Vagina (tissue), 2 donors: ENCODE data around the gene PLEKHG3. TPM values are rescaled to one million over a fixed set of nuclear protein-coding genes. Genes with fewer than 3 reads are reported as not detected.

Experiments
- DNase-seq, 2 donors: peaks; one replicate each; pipeline ENCODE4 v3.0.0-alpha.2; 2017; ENCODE audit errors: extremely low spot score in 2 of 2
- H3K27ac ChIP-seq: fragments of 200-600 bp; sonication (generic); one replicate; pipeline ENCODE4 v1.5.1; 2019
- H3K27me3 ChIP-seq: fragments of 200-600 bp; sonication (generic); one replicate; pipeline ENCODE4 v1.5.1; 2019
- H3K36me3 ChIP-seq, 2 donors: fragments of 200-600 bp; sonication (generic); one replicate each; pipeline ENCODE4 v1.5.1; 2017 to 2019
- H3K4me1 ChIP-seq: fragments of 200-600 bp; sonication (generic); one replicate; pipeline ENCODE4 v1.5.1; 2019
- H3K4me3 ChIP-seq, 2 donors: fragments of 200-600 bp; sonication (generic); 1 replicate in 1 of 2; 2 replicates in 1 of 2; pipeline ENCODE4 v1.5.1; 2016 to 2019
- H3K9me3 ChIP-seq: fragments of 200-600 bp; sonication (generic); one replicate; pipeline ENCODE4 v1.5.1; 2019
- POLR2A ChIP-seq, 2 donors: fragments of 450-650 bp; IDR thresholded peaks; one replicate each; pipeline ENCODE4 v1.6.1; 2017; ENCODE audit warnings: antibody characterized with exemption in 2 of 2, mild to moderate bottlenecking in 2 of 2, moderate library complexity in 2 of 2
- POLR2AphosphoS5 ChIP-seq, 2 donors: sonication (generic); formaldehyde crosslinking; IDR thresholded peaks; one replicate each; pipeline ENCODE4 v1.9.0; 2017; ENCODE audit warnings: antibody characterized with exemption in 2 of 2, mild to moderate bottlenecking in 2 of 2, low read depth in 1 of 2; ENCODE audit not compliant: insufficient read depth in 1 of 2
- intact Hi-C: fragments of 100-400 bp; cut with DNase I; formaldehyde crosslinking; loops from one replicate; pipeline ENCODE4 v1.15.1; 2023
- total RNA-seq: library from RNA; depleted of rRNA; stranded (reverse); fragments of >200 nt; gene quantifications from one replicate; pipeline ENCODE4 v1.2.3, GENCODE V29; 2016
- TF ChIP-seq, protein P1 (sequence below), 3 experiments: fragments of 450-650 bp in 2 of 3; fragments of 200-600 bp in 1 of 3; sonication (generic) in 1 of 3; IDR thresholded peaks; one replicate each; pipeline ENCODE4 v1.5.1; 2017 to 2019; ENCODE audit warnings: antibody characterized with exemption in 3 of 3, mild to moderate bottlenecking in 2 of 3, moderate library complexity in 2 of 3

PLEKHG3 gene
- total RNA-seq, 1 donor from 2014 or later: 50.1 TPM

DNA sequence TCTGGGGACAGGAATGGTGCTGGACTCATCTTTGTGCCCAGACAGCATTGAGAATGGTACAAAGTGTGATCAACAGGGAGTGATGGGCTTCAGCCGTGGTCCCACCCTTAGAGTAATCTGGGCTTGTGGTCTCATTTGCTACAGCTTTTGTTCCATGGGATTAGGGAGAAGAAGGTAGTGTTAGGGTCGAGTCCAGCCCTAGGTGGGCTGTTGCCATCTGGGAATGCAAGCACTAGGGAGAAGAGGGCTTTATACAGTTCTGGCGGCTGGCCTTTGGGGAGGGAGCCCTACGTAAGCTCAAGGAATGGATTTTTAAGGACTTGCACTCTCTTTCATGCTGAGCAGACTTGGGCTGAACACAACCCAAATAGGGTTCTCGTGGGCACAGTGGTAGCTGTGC lies 4.9 kb downstream of the PLEKHG3 start:
- Histone ChIP-seq H3K4me3 (peak overlapping the region in 1 of 2 donors; percentile 11), H3K27me3 (no peaks in the 10 kb centered on the region), H3K27ac (peak overlapping the region; percentile 92), H3K4me1 (peaks cover 59% of the 10 kb centered on the region), H3K36me3 (no peaks in the 10 kb centered on the region), H3K9me3 (no peaks in the 10 kb centered on the region)
- no peak for DNase-seq
- no peak for TF ChIP-seq POLR2A (IDR thresholded peaks at IDR 0.05)
- TF ChIP-seq POLR2AphosphoS5 (IDR thresholded peaks at IDR 0.05; ENCODE audit: insufficient read depth in 1 of 2, low read depth in 1 of 2): no peak
- TF ChIP-seq, protein P1, sequence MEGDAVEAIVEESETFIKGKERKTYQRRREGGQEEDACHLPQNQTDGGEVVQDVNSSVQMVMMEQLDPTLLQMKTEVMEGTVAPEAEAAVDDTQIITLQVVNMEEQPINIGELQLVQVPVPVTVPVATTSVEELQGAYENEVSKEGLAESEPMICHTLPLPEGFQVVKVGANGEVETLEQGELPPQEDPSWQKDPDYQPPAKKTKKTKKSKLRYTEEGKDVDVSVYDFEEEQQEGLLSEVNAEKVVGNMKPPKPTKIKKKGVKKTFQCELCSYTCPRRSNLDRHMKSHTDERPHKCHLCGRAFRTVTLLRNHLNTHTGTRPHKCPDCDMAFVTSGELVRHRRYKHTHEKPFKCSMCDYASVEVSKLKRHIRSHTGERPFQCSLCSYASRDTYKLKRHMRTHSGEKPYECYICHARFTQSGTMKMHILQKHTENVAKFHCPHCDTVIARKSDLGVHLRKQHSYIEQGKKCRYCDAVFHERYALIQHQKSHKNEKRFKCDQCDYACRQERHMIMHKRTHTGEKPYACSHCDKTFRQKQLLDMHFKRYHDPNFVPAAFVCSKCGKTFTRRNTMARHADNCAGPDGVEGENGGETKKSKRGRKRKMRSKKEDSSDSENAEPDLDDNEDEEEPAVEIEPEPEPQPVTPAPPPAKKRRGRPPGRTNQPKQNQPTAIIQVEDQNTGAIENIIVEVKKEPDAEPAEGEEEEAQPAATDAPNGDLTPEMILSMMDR (IDR thresholded peaks at IDR 0.05): no peak
- intact Hi-C loops: no loop called here

DNA sequence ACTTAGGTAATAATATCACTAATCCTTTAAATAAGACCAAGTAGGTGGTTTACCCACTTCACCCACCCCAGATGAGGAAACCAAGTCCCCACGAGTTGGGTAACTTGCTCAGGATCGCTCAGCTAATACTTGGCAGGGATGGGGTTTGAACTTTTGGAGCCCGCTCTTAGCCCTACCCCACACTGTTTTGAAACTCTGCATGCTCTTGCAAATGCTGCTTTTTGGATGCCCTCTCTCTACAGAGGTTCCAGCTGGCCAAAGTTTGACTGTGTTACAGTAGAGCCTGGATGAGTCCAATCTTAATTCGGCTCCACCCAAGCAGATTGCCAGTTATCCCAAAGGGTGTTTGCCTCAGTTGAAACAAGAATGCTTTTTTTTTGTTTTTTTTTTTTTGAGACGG lies 6.8 kb downstream of the PLEKHG3 start:
- intact Hi-C loops: no loop called here

DNA sequence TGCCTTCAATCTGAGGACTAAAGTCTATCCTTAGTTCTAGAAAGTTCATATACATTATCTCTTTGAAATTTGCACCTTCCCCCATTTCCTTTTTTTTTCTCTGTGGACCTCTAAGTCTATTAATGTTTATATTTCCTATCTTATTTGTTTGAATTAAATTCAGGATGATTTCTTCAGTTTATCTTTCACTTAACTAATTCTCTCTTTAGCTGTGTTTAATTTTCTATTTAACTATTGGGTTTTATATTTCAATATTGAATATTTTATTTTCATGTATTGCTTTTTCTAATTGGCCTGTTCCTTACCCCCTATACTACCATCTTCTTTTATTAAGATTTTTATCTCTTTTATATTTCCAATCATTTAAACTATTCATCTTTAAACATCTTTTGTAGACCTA lies 9.5 kb downstream of the PLEKHG3 start:
- Histone ChIP-seq H3K9me3 (no peaks in the 10 kb centered on the region), H3K4me3 (no peak overlapping the region), H3K27ac (no peak overlapping the region), H3K36me3 (no peaks in the 10 kb centered on the region), H3K27me3 (no peaks in the 10 kb centered on the region), H3K4me1 (peaks cover 65% of the 10 kb centered on the region)
- DNase-seq: no peak
- TF ChIP-seq, protein P1 (IDR thresholded peaks at IDR 0.05): no peak
- no peak for TF ChIP-seq POLR2A (IDR thresholded peaks at IDR 0.05)
- no peak for TF ChIP-seq POLR2AphosphoS5 (IDR thresholded peaks at IDR 0.05; ENCODE audit: insufficient read depth in 1 of 2, low read depth in 1 of 2)
- intact Hi-C loops: no loop called here

More for the DNA sequence above, 6.8 kb downstream of the PLEKHG3 start:
- Histone ChIP-seq H3K27ac (peak overlapping the region; percentile 52), H3K9me3 (no peaks in the 10 kb centered on the region), H3K27me3 (no peaks in the 10 kb centered on the region), H3K36me3 (no peaks in the 10 kb centered on the region), H3K4me1 (peaks cover 66% of the 10 kb centered on the region), H3K4me3 (no peak overlapping the region)
- TF ChIP-seq POLR2A (IDR thresholded peaks at IDR 0.05): no peak
- no peak for TF ChIP-seq POLR2AphosphoS5 (IDR thresholded peaks at IDR 0.05; ENCODE audit: insufficient read depth in 1 of 2, low read depth in 1 of 2)
- TF ChIP-seq, protein P1 (IDR thresholded peaks at IDR 0.05): no peak
- no peak for DNase-seq

DNA sequence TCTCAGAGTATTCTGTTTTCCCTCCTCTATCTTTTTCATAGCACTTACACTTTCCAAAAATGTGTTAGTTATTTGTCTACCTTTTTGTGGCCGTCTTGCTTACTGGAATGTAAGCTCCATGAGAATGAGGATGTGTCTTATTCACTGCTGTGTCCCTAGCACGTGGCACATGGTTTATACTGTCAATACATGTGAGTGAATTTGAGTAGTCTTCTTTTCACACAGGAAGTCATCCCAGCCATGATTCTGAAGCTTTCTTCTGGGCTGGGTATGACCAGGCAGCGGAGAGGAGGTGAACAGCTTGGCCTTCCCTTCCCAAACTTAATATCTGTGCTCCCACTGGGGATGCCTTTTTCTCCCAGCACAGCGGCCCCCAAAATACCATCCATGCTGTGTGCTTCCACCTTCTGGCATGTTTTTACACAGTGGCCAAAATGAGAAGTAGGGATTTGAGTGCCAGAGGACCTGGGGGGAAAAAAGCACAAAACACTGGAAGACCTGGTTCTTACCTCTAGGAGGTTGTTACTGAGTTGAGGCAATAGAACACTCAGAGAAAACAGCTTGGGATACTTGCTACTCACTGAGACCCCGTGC lies 10.3 kb downstream of the PLEKHG3 start:
- TF ChIP-seq POLR2A (IDR thresholded peaks at IDR 0.05) (no peak), POLR2AphosphoS5 (IDR thresholded peaks at IDR 0.05; ENCODE audit: insufficient read depth in 1 of 2, low read depth in 1 of 2) (no peak)
- TF ChIP-seq, protein P1 (IDR thresholded peaks at IDR 0.05): no peak
- DNase-seq: no peak
- intact Hi-C loops: no loop called here

DNA sequence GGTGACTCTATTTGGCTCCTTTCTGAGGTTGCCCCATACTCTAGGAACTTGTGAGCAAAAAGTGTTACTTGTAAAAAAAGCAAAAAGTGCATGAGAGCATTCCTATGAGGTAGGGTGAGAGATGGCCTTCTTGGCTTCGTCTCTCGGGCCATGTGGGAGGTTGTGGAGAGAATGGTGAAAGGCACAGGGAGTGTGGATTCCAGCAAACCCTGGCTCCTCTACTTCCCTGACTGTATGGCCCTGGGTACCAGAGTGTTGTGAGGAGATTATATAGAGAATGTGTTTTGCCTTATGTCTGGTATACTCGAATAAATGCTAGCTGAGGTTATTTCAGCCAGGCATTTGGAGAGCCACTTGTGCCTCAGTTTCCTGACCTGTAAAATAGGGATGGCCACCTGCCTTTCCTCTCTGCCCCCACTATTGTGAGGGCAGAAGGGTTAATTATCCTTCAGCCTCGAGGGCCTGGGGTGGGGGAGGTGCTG lies 11.0 kb downstream of the PLEKHG3 start:
- no peaks in the 10 kb centered on the region for H3K9me3 ChIP-seq
- H3K4me3 ChIP-seq: peak overlapping the region; percentile 36 to 46
- no peak for DNase-seq
- no peaks in the 10 kb centered on the region for H3K27me3 ChIP-seq
- intact Hi-C loops: no loop called here
- H3K4me1 ChIP-seq: peaks cover 70% of the 10 kb centered on the region
- H3K27ac ChIP-seq: peak overlapping the region; percentile 83
- H3K36me3 ChIP-seq: no peaks in the 10 kb centered on the region
- TF ChIP-seq, protein P1 (IDR thresholded peaks at IDR 0.05): no peak
- no peak for TF ChIP-seq POLR2AphosphoS5 (IDR thresholded peaks at IDR 0.05; ENCODE audit: insufficient read depth in 1 of 2, low read depth in 1 of 2)
- no peak for TF ChIP-seq POLR2A (IDR thresholded peaks at IDR 0.05)

More for the DNA sequence above, 10.3 kb downstream of the PLEKHG3 start:
- Histone ChIP-seq H3K27me3 (no peaks in the 10 kb centered on the region), H3K36me3 (no peaks in the 10 kb centered on the region), H3K9me3 (no peaks in the 10 kb centered on the region), H3K27ac (no peak overlapping the region), H3K4me3 (no peak overlapping the region), H3K4me1 (peaks cover 65% of the 10 kb centered on the region)
